Stimulated activated CD4-positive, alpha-beta T cell treated with anti-CD3 and anti-CD28 coated beads, Interleukin-4, amount 100 ng/mL, for 48 hours (primary cell): ENCODE data around the gene RGS6.

Experiments used
- DNase-seq, 2 donors: peaks; one replicate each; pipeline ENCODE4 v3.0.0-alpha.2; 2020; ENCODE audit warnings: low read depth in 2 of 2

RGS6 gene

DNA sequence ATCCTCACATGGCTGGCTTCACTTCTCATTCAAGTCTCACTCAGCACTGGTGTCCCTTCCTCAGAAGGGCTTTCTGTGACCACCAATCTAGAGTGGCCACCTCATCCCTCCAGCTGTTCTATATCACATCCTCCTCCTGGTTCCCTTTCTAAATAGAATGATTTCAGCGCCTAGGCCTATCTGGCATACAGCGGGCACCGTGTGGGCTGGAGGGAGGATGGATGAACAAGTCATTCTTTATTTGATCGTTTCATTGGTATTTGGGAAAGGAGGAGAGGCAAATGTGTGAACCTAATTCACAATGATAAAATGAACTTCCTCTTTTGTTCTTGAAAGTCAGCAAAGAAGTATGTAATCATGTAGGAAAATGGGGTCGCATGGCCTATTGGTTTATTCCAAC is 567.5 kb downstream of the RGS6 start:
- no peak for DNase-seq

DNA sequence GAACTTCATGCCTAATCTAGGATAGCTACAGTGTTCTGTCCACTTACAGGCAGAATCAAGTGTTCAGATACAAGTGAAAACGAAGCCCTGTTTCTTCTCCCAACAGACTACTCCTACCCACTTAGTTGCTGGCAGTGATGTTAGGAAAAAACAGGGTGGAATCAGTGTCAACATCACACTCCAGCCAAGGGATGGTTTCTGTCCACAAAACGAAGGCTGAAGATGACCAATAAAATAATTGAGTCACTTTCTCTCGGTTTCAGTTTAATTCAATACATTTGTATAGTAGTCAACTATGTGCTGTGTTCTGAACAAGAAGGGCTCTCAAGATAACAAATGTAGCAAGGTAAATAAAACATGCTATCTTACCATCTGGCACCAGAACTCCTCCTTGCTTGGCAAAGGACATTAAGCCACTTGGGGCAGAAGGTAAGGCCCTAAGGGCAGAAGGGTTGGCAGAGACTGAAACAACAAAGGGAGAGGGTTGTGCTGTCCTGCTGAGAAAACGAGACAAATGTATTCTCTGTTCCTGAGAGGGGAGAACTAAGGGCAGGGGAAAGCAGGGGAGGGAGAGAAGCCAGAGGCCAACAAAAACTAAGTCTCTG is 568.1 kb downstream of the RGS6 start:
- no peak for DNase-seq

- DNase-seq, result no peak
Observed at GRCh38 chr14:72501439-72501838, 569.2 kb downstream of the RGS6 start.

GRCh38 chr14:72503271-72503670 is 571.0 kb downstream of the RGS6 start:
- no peak for DNase-seq

GRCh38 chr14:72503696-72504368 is 571.6 kb downstream of the RGS6 start:
- DNase-seq, result no peak

DNA sequence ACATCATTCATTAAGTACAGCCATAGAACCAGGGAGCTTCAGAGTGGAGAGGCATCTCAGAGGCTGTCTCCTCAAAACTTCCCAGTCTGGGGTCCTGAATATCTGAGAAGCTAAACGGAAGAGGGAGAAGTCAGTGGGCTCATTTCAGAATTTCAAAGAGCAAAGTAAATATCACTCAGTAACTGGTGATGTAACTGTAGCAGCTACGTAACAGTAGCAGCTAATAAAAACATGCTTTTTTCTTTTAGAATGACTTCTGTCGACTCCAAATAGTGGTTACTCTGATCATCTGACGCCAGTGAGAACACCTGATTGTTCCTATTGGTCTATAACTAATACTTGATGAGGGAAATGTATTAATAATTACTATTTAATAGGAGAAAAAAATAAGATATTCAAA is 578.3 kb downstream of the RGS6 start:
- no peak for DNase-seq

DNA sequence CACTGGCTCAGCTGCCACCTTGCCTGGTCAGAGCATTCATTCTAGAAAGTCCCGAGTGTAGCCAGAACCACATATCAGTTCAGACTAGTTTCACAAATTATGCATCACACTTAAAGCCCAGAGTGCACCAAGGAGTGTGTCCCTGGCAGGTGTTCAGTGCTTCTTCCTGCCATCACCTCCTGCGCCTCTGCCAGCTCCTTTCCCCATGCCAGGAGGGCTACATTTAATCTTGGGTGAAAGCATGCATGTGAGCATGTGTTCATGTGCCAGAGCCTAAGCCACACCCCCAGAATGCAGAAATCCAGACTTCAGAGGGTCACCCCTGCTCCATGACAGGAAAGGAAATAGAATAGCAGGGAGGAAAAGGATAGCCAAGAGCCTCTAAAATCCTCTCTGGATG is 580.1 kb downstream of the RGS6 start:
- DNase-seq, result no peak

- DNase-seq, result no peak
Observed at GRCh38 chr14:72512925-72513324, 580.7 kb downstream of the RGS6 start.

DNA sequence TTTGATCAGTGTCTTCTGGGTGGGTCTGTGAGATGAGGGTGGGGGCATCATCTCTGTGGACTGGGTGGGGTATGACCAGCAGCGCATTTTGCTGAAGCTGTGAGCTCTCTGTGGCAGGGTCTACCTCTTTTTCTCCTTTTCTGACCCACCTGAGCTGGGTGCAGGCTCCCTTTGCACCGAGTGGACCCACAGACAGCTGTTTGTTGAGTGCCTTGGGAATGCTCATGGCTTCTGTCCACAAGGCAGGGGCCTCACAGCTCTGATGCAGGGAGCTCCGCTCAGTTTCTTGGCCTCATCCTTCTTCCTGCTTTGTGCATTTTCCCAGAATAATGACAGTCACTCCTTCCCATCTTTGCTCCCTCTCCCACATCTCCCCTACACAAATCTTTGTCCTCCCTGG is 581.1 kb downstream of the RGS6 start:
- no peak for DNase-seq

GRCh38 chr14:72513965-72514659 is 581.9 kb downstream of the RGS6 start:
- no peak for DNase-seq

DNA sequence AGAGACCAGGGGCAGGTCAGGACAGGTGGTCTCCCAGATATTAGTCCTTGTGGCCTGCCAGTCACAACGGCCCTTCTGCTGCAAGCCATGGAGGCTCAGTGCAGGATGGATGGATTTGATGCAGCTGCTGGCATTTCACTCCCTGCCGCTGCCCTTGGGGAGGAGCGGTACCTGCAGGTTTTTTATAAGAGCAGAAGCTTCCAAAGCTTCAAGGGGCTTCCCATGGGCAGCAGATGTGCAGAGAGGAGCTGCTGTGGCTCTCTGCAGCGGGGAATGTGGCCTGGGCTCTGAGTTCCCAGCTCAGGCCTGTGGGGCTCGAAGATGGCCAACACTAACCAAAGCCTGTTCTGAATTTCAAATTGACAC is 582.4 kb downstream of the RGS6 start:
- DNase-seq, result no peak

- no peak for DNase-seq
Observed at GRCh38 chr14:72515779-72516770, 583.8 kb downstream of the RGS6 start.

DNA sequence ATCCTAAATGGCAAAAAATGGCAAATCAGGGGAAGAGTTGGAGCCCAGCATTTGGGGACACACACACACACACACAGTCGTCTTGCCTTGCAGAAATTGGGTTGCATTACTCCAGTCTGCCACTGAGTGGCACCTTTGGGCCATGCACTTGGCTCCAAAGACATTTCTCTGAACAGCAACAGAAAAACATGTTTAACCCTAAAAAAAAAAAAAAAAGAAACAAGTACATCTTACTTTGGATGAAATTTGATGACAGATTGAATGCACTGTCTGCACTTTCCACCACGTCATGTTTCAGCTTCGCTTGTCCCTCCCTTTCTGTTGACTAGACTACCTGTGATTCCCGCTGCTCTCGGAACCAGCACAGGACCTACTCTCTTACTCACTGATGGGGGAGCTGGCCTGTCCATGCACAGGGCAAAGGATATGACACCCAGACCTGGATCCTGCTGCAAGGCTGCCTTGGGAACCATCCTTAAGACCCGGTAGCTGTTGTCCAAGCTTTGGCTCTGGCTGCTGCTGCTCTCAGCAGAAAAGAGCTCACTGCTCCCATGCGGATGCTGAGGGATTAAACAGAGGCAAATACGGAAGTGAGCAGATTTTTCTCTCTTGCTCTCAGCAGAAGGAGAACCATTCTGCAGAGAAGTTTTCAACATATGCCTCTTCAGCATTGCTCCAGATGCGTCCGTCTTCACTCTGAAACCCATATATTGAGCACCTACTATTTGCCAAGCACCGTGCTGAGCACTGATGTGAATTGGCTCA is 584.9 kb downstream of the RGS6 start:
- DNase-seq, result peak; percentile 43 to 53

DNA sequence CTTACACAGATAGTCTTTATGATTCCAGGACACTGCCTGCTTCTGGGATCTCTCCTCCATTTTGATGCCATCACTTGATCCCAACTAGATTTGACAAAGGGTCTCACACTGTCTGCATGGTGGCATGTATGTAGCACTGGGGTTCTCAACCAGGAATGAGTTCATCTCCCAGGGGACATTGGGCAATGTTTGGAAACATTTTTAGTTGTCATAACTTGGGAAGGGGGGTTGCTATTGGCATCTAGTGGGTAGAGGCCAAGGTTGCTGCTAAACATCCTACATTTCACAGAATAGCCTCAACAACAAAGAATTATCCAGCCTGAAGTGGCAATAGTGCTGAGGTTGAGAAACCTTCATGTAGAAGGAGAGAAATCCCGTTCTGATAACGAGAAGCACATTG is 585.5 kb downstream of the RGS6 start:
- no peak for DNase-seq

GRCh38 chr14:72518809-72519377 is 586.7 kb downstream of the RGS6 start:
- peak in 1 of 2 donors; percentile 27 for DNase-seq

GRCh38 chr14:72519543-72519942 is 587.3 kb downstream of the RGS6 start:
- peak in 1 of 2 donors; percentile 8 for DNase-seq

- no peak for DNase-seq
Observed at GRCh38 chr14:72521045-72521444, 588.8 kb downstream of the RGS6 start.

- no peak for DNase-seq
Observed at GRCh38 chr14:72521968-72522741, 589.9 kb downstream of the RGS6 start.

GRCh38 chr14:72522847-72523246 is 590.6 kb downstream of the RGS6 start:
- DNase-seq, result no peak
